IMR-90 (cell line): Measurements from ENCODE around the gene MFGE8.

Source experiments
- BHLHE40 ChIP-seq: fragments of 150-350 bp; IDR thresholded peaks from 2 replicates; pipeline ENCODE4 v1.6.1; 2016; ENCODE audit warnings: mild to moderate bottlenecking, low read depth, low read length
- CEBPB ChIP-seq: IDR thresholded peaks from 2 replicates; pipeline ENCODE4 v1.6.1; 2012; ENCODE audit warnings: low read depth, low read length, improper control_type of control experiment
- CTCF ChIP-seq: conservative IDR thresholded peaks from 2 replicates; pipeline ENCODE4 v1.5.1; 2012; ENCODE audit warnings: mild to moderate bottlenecking, low read depth, low read length, improper control_type of control experiment
- ELK1 ChIP-seq: fragments of 150-350 bp; IDR thresholded peaks from 2 replicates; pipeline ENCODE4 v1.6.1; 2016; ENCODE audit warnings: low read depth, mild to moderate bottlenecking, low read length, moderate library complexity, borderline replicate concordance
- MAFK ChIP-seq: IDR thresholded peaks from 2 replicates; pipeline ENCODE4 v1.6.1; 2012; ENCODE audit warnings: low read depth, low read length, improper control_type of control experiment
- MAZ ChIP-seq: IDR thresholded peaks from 2 replicates; pipeline ENCODE4 v1.6.1; 2012; ENCODE audit warnings: low read depth, mild to moderate bottlenecking, low read length, improper control_type of control experiment, moderate library complexity, borderline replicate concordance
- MXI1 ChIP-seq: IDR thresholded peaks from 2 replicates; pipeline ENCODE4 v1.6.1; 2012; ENCODE audit warnings: low read depth, mild to moderate bottlenecking, low read length, moderate library complexity, borderline replicate concordance
- NFE2L2 ChIP-seq: fragments of 150-350 bp; IDR thresholded peaks from 2 replicates; pipeline ENCODE4 v1.6.1; 2016; ENCODE audit warnings: low read depth, mild to moderate bottlenecking, low read length
- POLR2A ChIP-seq: IDR thresholded peaks from 2 replicates; pipeline ENCODE4 v1.6.1; 2012; ENCODE audit warnings: mild to moderate bottlenecking, low read depth, low read length
- RAD21 ChIP-seq: IDR thresholded peaks from 2 replicates; pipeline ENCODE4 v1.6.1; 2012; ENCODE audit warnings: low read length, improper control_type of control experiment
- RFX5 ChIP-seq: IDR thresholded peaks from 2 replicates; pipeline ENCODE4 v1.8.0; 2012; ENCODE audit warnings: low read depth, mild to moderate bottlenecking, low read length, moderate library complexity
- SMC3 ChIP-seq: fragments of 150-350 bp; IDR thresholded peaks from 2 replicates; pipeline ENCODE4 v1.6.1; 2016; ENCODE audit warnings: low read depth, mild to moderate bottlenecking, antibody characterized with exemption, low read length, moderate library complexity
- USF2 ChIP-seq: fragments of 150-350 bp; IDR thresholded peaks from 2 replicates; pipeline ENCODE4 v1.6.1; 2017; ENCODE audit warnings: mild to moderate bottlenecking, antibody characterized with exemption, low read length, low read depth

- TF ChIP-seq CTCF (no peak), POLR2A (no peak), RAD21 (no peak), USF2 (no peak), BHLHE40 (no peak), CEBPB (no peak), SMC3 (no peak), MXI1 (no peak), NFE2L2 (no peak), RFX5 (no peak), MAFK (no peak), ELK1 (no peak), MAZ (no peak)
These were observed 19.7 kb upstream of the MFGE8 start for GRCh38 chr15:88932875-88933330.
